NCI-H2196 treated with DMSO at 0.1 percent for 48 hours (cell line): ENCODE results near the gene CD79A.
A peak's percentile ranks its signal among the peaks of the same experiment; 100 is the strongest.
"Not testable (repeated sequence)": the region's sequence is repeated elsewhere in the genome, so short reads cannot be mapped to it uniquely, and the experiment has no call there.

ENCODE experiments used
- DNase-seq: peaks from one replicate; lab custom pipeline; 2025; ENCODE audit not compliant: unreplicated experiment; lab: John Stamatoyannopoulos, UW

CD79A gene

DNA sequence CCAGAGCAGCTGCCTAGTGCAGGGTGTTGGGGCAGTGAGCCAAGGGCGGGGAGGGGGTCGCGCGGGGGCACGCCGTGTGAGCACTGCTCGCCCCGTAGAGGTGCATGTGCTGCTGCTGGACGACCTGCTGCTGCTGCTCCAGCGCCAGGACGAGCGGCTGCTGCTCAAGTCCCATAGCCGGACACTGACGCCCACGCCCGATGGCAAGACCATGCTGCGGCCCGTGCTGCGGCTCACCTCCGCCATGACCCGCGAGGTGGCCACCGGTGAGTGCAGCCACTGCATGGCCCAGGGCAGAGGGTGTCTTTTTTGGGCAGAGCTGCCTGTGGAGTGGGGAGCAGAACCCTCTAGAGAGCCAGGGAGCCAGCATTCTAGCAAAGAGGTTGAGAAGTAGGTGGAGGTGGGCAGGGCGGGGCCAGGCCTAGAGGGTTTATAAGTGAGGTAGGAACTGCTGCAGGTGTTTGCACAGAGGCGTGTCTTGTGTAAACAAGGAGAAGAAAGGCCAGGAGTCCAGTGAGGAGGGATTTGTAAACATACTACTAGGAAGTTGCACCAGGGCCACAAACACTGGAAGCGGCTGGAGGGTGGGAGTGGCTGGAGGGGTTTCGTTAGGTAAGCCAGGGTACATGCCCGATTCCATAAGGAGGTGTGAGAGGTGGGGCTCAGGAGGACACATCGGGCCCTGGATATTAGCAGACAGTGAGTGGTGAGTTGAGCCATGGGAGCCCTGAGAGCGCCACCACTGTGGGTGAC is 27.2 kb downstream of the CD79A start:
- DNase-seq = peak; percentile 89

DNA sequence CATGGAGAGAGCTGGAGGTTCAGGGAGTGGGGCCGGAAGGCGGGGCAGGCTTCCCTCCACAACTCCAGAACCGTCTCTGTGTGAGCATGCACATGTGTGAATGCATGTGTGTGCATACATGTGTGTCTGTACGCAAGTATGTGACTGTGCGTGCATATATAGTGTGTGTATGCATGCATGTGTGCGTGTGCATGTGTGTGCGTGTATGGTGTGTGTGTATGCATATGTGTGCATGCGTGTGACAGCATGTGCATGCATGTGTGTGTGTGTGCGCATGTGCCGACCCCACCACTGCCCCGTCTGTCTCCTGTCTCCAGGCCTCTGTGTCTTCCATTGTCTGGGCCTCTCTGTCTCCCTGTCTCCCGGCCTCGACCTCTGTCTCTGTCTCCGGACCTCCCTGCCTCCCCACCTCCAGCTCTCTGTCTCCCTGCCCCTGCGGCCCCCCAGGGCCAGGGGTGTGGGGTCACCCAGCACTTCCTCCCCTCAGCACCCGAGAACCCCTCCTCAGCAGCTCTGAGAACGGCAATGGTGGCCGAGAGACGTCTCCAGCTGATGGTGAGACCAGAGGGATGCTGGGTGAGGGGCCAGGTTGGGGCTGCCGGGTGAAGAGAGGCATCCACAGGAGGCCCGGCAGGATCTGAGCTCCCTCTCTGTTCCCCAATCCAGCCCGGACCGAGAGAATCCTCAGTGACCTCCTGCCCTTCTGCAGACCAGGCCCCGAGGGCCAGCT is 28.4 kb downstream of the CD79A start:
- no peak for DNase-seq

- DNase-seq = no peak
These were observed 29.2 kb downstream of the CD79A start for GRCh38 chr19:41906271-41906670.

DNA sequence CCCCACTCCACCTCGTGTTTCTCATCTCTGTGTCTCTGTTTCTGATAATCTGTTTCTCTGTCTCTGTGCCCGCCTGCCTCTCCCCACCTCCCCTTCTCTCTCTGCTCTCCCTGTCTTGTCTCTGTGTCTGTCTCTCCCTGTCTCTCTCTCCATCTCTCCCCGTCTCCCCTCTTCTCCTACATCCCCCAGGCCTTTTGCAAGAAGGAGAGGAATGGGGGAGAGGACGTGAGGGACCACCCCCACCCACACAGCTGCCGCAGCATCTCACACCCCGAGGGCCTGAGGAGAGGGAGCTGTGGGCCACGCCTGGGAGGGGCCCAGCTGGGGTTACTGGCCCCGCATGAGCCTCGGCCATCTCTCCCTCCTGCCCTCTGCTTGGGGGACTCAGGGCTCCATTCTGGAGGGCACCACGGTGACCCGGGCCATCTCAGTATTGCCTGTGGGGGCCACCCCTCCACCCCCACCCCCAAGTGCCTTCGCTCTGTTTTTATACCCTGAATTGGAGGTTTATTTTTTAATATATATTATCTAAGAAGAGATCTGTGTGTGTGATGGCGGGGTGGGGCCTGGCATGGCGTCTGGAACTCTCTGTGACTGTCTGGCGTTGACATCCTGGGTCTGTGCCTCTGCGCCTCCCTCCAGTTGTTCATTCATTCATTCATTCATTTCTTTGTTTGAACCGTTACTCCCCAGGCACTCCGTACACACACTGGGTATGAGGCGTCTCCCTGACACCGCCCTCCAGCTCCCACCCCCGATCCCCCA is 30.0 kb downstream of the CD79A start:
- no peak for DNase-seq

DNA sequence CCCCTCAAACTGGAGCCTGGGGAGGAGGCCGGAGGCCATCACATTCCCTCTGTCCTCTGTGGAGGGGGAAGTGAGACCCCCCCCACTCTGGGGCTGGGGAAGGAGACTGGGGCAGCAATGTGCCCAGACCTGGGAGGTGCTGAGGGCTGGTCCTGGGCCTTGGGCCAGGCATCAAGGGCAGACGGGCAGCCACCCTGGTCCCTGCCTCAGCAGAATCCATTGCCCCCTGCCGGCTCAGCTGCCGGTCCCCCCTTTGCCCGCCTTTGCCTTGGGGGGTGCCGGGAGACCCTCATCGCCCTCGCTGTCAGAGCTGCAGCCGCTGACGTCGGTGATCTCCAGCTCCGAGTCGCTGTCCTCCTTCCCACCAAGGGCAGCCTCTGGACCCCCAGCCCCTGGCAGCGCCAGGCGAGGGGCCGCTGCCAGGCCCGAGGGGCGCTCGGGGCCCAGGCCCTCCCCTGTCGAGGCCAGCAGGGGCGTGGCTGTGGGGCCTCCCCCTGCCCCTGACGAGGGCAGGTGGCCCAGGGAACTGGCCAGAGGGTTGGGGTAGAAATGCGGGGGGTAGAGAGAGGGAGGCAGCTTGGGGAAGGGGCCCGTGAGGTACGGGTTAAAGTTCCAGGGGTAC is 31.0 kb downstream of the CD79A start:
- DNase-seq = no peak

- DNase-seq = no peak
These were observed 31.8 kb downstream of the CD79A start for GRCh38 chr19:41908724-41909464.

GRCh38 chr19:41909706-41910105 is 32.6 kb downstream of the CD79A start:
- DNase-seq = no peak

GRCh38 chr19:41910240-41910991 is 33.3 kb downstream of the CD79A start:
- DNase-seq = no peak

GRCh38 chr19:41910992-41911888 is 34.2 kb downstream of the CD79A start:
- DNase-seq = no peak

GRCh38 chr19:41911889-41912731 is 35.0 kb downstream of the CD79A start:
- DNase-seq = no peak

- DNase-seq = no peak
These were observed 35.9 kb downstream of the CD79A start for GRCh38 chr19:41912899-41913537.

DNA sequence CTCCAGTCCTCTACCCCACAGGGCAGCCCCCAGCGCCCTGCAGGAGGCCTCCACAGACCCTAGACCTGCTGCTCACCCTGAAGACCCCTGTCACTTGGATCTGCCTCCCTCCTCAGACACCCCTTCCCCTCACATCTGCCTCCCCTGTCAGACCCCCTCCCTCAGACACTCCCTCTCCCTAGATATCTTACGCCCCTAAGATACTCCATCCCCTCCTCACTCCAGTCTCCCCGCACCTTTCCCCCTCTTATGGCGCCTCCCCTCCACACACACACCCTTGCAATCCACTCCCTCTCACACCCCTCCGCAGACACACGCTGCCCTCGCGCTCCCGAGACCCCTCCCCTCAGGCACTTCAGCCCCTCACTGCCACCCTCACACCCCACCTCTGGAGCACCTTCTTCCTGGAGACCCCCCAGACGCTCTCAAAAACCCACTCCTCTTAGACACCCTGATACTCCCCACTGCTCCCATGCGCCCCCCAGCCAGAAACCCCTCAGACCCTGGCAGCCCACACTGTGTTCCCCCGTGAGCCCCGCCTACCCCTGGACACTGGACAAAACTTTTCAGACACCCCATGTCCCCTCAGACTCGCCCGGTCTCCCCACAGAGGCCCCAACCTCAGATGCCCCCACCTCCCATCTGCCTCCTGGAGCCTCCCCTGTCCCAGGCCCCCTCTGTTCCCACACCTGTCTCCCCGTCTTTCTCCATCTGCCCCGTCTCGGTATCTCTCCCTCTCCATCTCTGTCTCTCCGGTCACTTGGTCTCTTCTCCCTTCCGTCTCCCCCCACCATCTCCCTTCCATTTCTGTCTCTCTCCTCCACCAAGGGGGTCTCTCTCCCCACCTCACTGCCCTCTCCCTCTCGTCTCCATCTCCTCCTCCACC is 36.7 kb downstream of the CD79A start:
- no peak for DNase-seq

DNA sequence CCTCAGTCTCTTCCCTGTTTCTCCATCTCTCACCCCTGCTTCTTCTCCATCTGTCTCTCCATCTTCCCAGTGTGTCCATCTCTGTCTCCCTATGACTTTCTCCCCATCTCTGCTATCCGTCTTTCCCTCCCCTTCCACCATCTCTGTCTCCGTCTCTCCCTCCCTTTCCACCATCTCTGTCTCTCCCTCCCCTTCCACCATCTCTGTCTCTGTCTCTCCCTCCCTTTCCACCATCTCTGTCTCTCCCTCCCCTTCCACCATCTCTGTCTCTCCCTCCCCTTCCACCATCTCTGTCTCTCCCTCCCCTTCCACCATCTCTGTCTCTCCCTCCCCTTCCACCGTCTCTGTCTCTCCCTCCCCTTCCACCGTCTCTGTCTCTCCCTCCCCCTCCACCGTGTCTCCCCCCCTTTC is 37.4 kb downstream of the CD79A start:
- DNase-seq = not testable (repeated sequence)

GRCh38 chr19:41915021-41915775 is 38.1 kb downstream of the CD79A start:
- no peak for DNase-seq

- no peak for DNase-seq
These were observed 38.8 kb downstream of the CD79A start for GRCh38 chr19:41915776-41916414.
